ENCODE results near the gene SCLY. TPM values are rescaled to one million over a fixed set of nuclear protein-coding genes. Genes with fewer than 3 reads are reported as not detected.

The SCLY gene
- total and polyA plus RNA-seq, 7 donors = 4.6 to 10.1 (median 6.5) TPM

GRCh38 chr2:238144262-238144661 is 83.5 kb downstream of the SCLY start:
- H3K36me3 ChIP-seq (ENCODE audit: insufficient read depth in 1 of 2, low read depth in 1 of 2) = peaks cover 0 to 67% of the 10 kb centered on the region in 2 donors
- H3K4me3 ChIP-seq = peak overlapping the region; percentile 83
- H3K4me1 ChIP-seq = peaks cover 49% of the 10 kb centered on the region
- H3K27me3 ChIP-seq (ENCODE audit: insufficient read depth in 3 of 3, low read length in 2 of 3) = no peaks in the 10 kb centered on the region
- peak overlapping the region; percentile 99 for H3K27ac ChIP-seq
- DNase-seq = no peak
- no peak for ATAC-seq
- H3K9me3 ChIP-seq = no peaks in the 10 kb centered on the region
- intact Hi-C loops (cut with DNase I) = loop anchor here (5.0 to 10.0 kb wide), 2 partner anchors 239 to 247 kb away; no protein-coding TSS in a partner anchor
- TF ChIP-seq CTCF (IDR thresholded peaks at IDR 0.05) = no peak
- 69 to 80% (median 75%) methylated on average over 5 of the region's 5 CpGs for WGBS, 3 donors

- WGBS, 3 donors = 79 to 90% (median 87%) methylated on average over 12 of the region's 12 CpGs
- intact Hi-C loops (cut with DNase I) = loop anchor here in 1 of 2 donors (10.0 kb wide), 1 partner anchor 240 kb away; no protein-coding TSS in a partner anchor
- no peak overlapping the region for H3K4me3 ChIP-seq
- H3K36me3 ChIP-seq (ENCODE audit: insufficient read depth in 1 of 2, low read depth in 1 of 2) = peaks cover 0 to 61% of the 10 kb centered on the region in 2 donors
- ATAC-seq = no peak
- no peaks in the 10 kb centered on the region for H3K9me3 ChIP-seq
- no peaks in the 10 kb centered on the region for H3K27me3 ChIP-seq (ENCODE audit: insufficient read depth in 3 of 3, low read length in 2 of 3)
- TF ChIP-seq CTCF (IDR thresholded peaks at IDR 0.05) = no peak
- no peak for DNase-seq
- H3K4me1 ChIP-seq = peaks cover 50% of the 10 kb centered on the region
- peak overlapping the region; percentile 99 for H3K27ac ChIP-seq
These were observed 84.2 kb downstream of the SCLY start for GRCh38 chr2:238145046-238145445.

GRCh38 chr2:238145851-238146250 is 85.0 kb downstream of the SCLY start:
- DNase-seq (peak; percentile 58 to 78), ATAC-seq (peak in 1 of 4 donors; percentile 19)
- H3K4me1 ChIP-seq = peaks cover 51% of the 10 kb centered on the region
- 75 to 81% (median 80%) methylated on average over 12 of the region's 12 CpGs for WGBS, 3 donors
- H3K4me3 ChIP-seq = no peak overlapping the region
- no peak for TF ChIP-seq CTCF (IDR thresholded peaks at IDR 0.05)
- peaks cover 0 to 61% of the 10 kb centered on the region in 2 donors for H3K36me3 ChIP-seq (ENCODE audit: insufficient read depth in 1 of 2, low read depth in 1 of 2)
- intact Hi-C loops (cut with DNase I) = loop anchor here in 1 of 2 donors (10.0 kb wide), 1 partner anchor 241 kb away; no protein-coding TSS in a partner anchor
- no peaks in the 10 kb centered on the region for H3K9me3 ChIP-seq
- H3K27ac ChIP-seq = peak overlapping the region; percentile 99
- no peaks in the 10 kb centered on the region for H3K27me3 ChIP-seq (ENCODE audit: insufficient read depth in 3 of 3, low read length in 2 of 3)

- Histone ChIP-seq H3K27ac (peak overlapping the region; percentile 99), H3K4me3 (no peak overlapping the region), H3K4me1 (peaks cover 52% of the 10 kb centered on the region), H3K9me3 (no peaks in the 10 kb centered on the region), H3K27me3 (ENCODE audit: insufficient read depth in 3 of 3, low read length in 2 of 3) (no peaks in the 10 kb centered on the region), H3K36me3 (ENCODE audit: insufficient read depth in 1 of 2, low read depth in 1 of 2) (peaks cover 3 to 60% of the 10 kb centered on the region in 2 donors)
- 79 to 90% (median 81%) methylated on average over 13 of the region's 13 CpGs for WGBS, 3 donors
- no peak for TF ChIP-seq CTCF (IDR thresholded peaks at IDR 0.05)
- ATAC-seq = no peak
- intact Hi-C loops (cut with DNase I) = loop anchor here in 1 of 2 donors (10.0 kb wide), 1 partner anchor 242 kb away; no protein-coding TSS in a partner anchor
- DNase-seq = no peak
These were observed 86.2 kb downstream of the SCLY start for GRCh38 chr2:238146884-238147544.

All from psoas muscle (tissue), 8 donors.